Measurements from ENCODE around the gene STH.
"Not testable (repeated sequence)": the region's sequence is repeated elsewhere in the genome, so short reads cannot be mapped to it uniquely, and the experiment has no call there.

STH gene, protein sequence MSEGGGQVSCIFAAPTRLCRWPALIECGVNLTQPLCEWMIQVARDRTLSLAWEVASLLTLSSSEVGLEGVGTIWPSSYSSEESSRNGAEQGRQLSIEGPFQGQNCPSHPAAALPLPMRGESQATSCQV

GRCh38 chr17:45998987-45999899 is at the start of gene STH:
Gene STH (plus strand): TSS chr17:45999250. CDS start chr17:45999280, 30 bp downstream.
- DNase-seq (ENCODE audit: low read depth) = no peak

DNA sequence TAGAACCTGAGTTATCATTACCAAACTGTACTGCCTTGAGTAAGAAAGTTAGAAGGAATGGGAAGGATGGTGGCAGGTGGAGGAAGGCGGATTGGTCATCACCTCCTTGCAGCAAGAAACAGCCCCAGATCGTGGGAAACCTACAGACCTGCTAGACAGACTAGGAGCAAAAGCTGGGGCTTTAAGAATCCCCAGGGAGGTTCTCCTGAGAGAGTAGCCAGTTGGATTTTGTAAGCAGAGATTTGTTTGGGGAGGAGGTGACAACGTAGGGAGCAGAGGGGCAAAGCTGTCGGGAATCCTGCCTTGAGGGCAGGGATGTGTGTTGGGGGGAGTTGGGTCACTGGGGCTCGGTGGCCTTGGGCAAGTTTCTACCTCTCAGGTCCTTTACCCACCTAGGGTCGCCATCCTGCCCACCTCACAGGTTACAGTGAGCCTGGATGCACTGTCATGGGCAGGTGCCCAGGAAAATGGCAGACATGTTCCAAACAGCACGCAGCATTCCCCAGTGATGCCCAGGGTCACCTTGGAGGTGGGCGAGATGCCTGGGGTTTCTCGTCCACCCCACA is 49.2 kb upstream of the STH start:
- DNase-seq (ENCODE audit: low read depth) = no peak

- no peak for DNase-seq (ENCODE audit: low read depth)
Observed at GRCh38 chr17:45950888-45951287, 48.2 kb upstream of the STH start.

DNA sequence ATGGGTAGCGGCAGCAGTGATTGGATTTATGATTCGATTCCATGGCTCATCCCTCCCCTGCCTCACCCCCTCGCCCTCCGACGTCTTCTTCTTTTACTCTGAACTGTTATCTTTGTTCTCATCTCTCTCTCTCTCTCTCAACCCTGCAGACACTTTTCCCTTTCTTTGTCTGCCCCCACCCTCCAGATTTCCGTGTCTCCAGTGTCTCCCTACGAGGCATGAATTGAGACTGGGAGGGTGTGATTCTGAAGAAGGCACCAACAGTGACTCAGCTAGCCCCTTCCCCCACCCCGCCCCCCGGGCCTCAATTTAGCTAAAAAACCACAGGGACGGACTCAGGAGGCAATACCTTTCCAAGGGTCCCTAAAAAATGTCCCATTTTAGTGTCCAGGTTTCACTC is 47.6 kb upstream of the STH start:
- no peak for DNase-seq (ENCODE audit: low read depth)

- peak; percentile 58 for DNase-seq (ENCODE audit: low read depth)
Observed at GRCh38 chr17:45951941-45952340, 47.1 kb upstream of the STH start.

- DNase-seq (ENCODE audit: low read depth) = no peak
Observed at GRCh38 chr17:45952814-45953320, 46.2 kb upstream of the STH start.

GRCh38 chr17:45953561-45953960 is 45.5 kb upstream of the STH start:
- DNase-seq (ENCODE audit: low read depth) = no peak

DNA sequence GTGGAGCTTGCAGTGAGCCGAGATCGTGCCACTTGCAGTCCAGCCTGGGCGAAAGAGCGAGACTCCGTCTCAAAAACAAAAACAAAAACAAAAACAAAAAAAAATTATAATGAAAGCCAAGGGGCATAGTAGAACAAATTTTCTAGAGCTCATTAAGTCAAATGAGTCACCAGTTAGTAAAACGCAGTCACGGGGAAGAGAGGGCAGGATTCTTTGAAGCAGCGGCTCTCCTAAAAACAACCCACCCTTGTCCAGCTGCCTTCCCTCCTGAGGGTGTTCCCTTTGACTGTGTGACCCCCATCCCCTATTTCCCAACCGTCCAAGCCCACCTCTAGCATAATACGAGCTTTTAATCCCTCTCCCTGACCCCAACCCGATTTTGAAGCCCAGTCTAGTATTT is 44.1 kb upstream of the STH start:
- no peak for DNase-seq (ENCODE audit: low read depth)

GRCh38 chr17:45955326-45955725 is 43.7 kb upstream of the STH start:
- DNase-seq (ENCODE audit: low read depth) = no peak

- DNase-seq (ENCODE audit: low read depth) = no peak
Observed at GRCh38 chr17:45956090-45956489, 43.0 kb upstream of the STH start.

- not testable (repeated sequence) for DNase-seq (ENCODE audit: low read depth)
Observed at GRCh38 chr17:45956746-45957145, 42.3 kb upstream of the STH start.

DNA sequence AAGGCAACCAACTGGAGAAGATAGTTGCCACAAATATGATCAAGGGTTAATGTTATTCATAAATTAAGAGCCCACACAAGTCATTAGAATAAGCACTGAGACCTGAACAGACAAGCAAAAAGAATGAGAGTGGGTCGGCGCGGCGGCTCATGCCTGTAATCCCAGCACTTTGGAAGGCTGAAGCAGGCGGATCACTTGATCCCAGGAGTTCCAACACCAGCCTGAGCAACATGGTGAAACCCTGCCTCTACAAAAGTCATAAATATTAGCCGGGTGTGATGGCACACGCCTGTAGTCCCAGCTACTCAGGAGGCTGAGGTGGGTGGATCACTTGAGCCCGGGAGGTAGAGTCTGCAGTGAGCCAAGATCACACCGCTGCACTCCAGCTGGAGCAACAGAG is 40.7 kb upstream of the STH start:
- DNase-seq (ENCODE audit: low read depth) = no peak

DNA sequence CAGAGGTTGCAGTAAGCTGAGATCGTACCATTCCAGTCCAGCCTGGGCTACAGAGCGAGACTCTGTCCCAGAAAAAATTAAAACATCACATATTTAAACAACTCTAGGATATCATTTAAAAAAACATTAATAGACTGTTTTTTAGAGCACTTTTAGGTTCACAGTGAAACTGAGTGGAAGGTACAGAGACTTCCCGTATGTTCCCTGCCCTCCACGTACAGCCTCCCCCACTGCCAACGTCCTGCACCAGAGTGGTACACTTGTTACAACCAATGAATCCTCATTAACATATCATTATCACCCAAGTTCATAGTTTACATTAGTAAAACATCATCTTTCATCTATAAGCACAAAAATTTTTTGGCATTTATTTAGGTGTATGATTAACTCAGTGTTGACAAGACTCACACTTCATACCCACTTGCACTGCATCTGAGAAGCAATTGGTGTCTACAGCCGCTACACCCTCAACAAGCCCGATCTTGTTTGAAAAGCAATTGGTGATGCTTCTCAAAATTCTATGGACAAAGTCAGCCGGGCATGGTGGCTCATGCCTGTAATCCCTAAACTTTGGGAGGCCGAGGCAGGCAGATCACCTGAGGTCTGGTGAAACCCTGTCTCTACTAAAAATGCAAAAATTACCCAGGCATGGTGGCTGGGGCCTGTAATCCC is 39.9 kb upstream of the STH start:
- DNase-seq (ENCODE audit: low read depth) = no peak

DNA sequence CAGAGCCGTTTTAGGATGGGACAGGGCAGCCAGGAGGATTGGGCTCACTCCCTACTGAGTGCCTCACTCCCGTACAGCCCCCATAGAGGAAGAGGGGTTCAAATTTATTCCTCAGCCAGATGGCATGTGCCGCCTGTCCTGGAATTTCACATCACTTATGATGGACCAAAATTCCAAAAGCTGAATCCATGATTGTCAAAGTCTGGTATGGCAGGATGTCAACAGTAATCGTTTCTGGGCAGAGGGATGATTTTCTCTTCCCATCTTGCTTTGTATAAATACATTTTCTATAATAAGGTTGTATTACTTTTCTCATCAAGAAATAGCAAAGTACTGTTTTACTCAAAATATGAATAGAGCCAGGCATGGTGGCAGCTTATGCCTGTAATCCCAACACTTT is 38.7 kb upstream of the STH start:
- DNase-seq (ENCODE audit: low read depth) = no peak

GRCh38 chr17:45961206-45961605 is 37.8 kb upstream of the STH start:
- DNase-seq (ENCODE audit: low read depth) = no peak

DNA sequence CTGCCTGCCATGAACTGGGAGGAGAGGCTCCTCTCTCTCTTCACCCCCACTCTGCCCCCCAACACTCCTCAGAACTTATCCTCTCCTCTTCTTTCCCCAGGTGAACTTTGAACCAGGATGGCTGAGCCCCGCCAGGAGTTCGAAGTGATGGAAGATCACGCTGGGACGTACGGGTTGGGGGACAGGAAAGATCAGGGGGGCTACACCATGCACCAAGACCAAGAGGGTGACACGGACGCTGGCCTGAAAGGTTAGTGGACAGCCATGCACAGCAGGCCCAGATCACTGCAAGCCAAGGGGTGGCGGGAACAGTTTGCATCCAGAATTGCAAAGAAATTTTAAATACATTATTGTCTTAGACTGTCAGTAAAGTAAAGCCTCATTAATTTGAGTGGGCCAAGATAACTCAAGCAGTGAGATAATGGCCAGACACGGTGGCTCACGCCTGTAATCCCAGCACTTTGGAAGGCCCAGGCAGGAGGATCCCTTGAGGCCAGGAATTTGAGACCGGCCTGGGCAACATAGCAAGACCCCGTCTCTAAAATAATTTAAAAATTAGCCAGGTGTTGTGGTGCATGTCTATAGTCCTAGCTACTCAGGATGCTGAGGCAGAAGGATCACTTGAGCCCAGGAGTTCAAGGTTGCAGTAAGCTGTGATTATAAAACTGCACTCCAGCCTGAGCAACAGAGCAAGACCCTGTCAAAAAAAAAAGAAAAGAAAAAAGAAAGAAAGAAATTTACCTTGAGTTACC is 36.7 kb upstream of the STH start:
- DNase-seq (ENCODE audit: low read depth) = no peak

- no peak for DNase-seq (ENCODE audit: low read depth)
Observed at GRCh38 chr17:45963283-45963682, 35.8 kb upstream of the STH start.

DNA sequence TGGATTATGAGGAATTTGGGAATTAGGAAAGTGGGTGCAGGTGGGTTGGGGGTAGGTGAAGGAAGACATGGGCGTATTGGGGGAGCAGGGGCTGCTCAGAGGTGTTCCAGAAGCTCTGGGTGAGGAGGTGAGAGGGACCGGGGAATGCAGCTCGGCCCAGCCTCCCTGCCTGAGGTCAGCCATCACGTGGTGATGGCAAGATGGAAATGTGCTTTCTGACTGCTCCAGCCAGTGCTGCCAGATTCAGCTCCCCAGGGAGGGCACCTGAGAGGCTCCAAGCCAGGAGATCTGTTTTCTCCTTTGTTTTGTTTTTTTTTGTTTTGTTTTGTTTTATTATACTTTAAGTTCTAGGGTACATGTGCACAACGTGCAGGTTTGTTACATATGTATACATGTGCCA is 35.2 kb upstream of the STH start:
- no peak for DNase-seq (ENCODE audit: low read depth)

GRCh38 chr17:45964634-45965033 is 34.4 kb upstream of the STH start:
- DNase-seq (ENCODE audit: low read depth) = no peak

- DNase-seq (ENCODE audit: low read depth) = no peak
Observed at GRCh38 chr17:45965812-45966211, 33.2 kb upstream of the STH start.

- DNase-seq (ENCODE audit: low read depth) = no peak
Observed at GRCh38 chr17:45966606-45967280, 32.3 kb upstream of the STH start.
